Loucy (cell line): ENCODE data around the gene TFEC.

Source experiments
- CTCF ChIP-seq: fragments of 200-600 bp; sonication (generic); conservative IDR thresholded peaks from 2 replicates; pipeline ENCODE4 v1.5.1; 2014; ENCODE audit warnings: mild to moderate bottlenecking, antibody characterized with exemption, low read length
- EZH2phosphoT487 ChIP-seq: fragments of 200-600 bp; IDR thresholded peaks from 2 replicates; pipeline ENCODE4 v1.6.1; 2018; ENCODE audit warnings: antibody characterized with exemption, mild to moderate bottlenecking, moderate library complexity, borderline replicate concordance

DNA sequence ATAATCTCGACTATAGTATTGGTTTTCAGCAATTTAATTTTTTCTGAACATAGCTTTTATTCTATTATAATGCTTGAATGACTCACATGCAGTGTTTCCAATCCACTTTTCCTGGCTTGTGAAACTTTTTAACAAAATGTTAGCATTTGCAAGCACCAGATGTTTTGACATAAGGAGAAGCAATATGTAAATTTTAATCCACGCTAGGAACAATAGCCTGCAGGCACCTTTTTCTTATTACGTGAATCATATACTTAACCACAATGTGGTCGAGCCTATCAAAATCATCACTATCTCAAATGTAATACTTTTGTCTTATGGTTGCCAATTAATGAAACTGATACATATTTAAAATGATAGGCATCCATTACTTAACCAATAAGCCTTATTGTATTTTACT is 97.1 kb downstream of the TFEC start:
- TF ChIP-seq CTCF (no peak), EZH2phosphoT487 (no peak)
